CD8-positive, alpha-beta memory T cell (primary cell): ENCODE data around the gene COMMD7. TPM values are rescaled to one million over a fixed set of nuclear protein-coding genes. Genes with fewer than 3 reads are reported as not detected.

Experiments used
- CTCF ChIA-PET: fragments of 350-600 bp; sonication (Branson Sonifier 250); formaldehyde crosslinking; loops from one replicate; lab custom pipeline; 2021; ENCODE audit warnings: antibody characterized with exemption; lab: Charles Lee
- POLR2A ChIA-PET: fragments of 350-600 bp; sonication (Branson Sonifier 250); formaldehyde crosslinking; loops from one replicate; lab custom pipeline; 2021; ENCODE audit warnings: antibody characterized with exemption; lab: Charles Lee
- DNase-seq, 5 donors: peaks; one replicate each; pipeline versions ENCODE4 v3.0.0 to v3.0.0-alpha.2; 2020 to 2022; ENCODE audit warnings: mixed read lengths in 1 of 5
- H3K27ac ChIP-seq: one replicate; pipeline ENCODE4 v1.7.0; 2013; ENCODE audit warnings: low read depth, mild to moderate bottlenecking, low read length, moderate library complexity
- H3K27me3 ChIP-seq: 2 replicates; pipeline ENCODE4 v1.7.0; 2013; ENCODE audit warnings: low read length, mild to moderate bottlenecking; ENCODE audit not compliant: insufficient read depth, poor library complexity, severe bottlenecking
- H3K36me3 ChIP-seq: 2 replicates; pipeline ENCODE4 v1.7.0; 2013; ENCODE audit warnings: mild to moderate bottlenecking, low read length, moderate library complexity; ENCODE audit not compliant: insufficient read depth
- H3K4me1 ChIP-seq: 2 replicates; pipeline ENCODE4 v1.7.0; 2013; ENCODE audit warnings: mild to moderate bottlenecking, low read length, moderate library complexity; ENCODE audit not compliant: insufficient read depth
- H3K4me3 ChIP-seq: 2 replicates; pipeline ENCODE4 v1.7.0; 2013; ENCODE audit warnings: mild to moderate bottlenecking, low read length
- H3K9me3 ChIP-seq: 2 replicates; pipeline ENCODE4 v1.7.0; 2013; ENCODE audit warnings: mild to moderate bottlenecking, low read length
- H3K27ac Mint-ChIP-seq, 8 donors: one replicate each; pipeline ENCODE4 v1.8.0; 2020 to 2021; ENCODE audit warnings: mixed read lengths in 8 of 8, mild to moderate bottlenecking in 6 of 8, inconsistent platforms in 3 of 8, moderate library complexity in 3 of 8
- H3K27me3 Mint-ChIP-seq, 2 donors: one replicate each; pipeline ENCODE4 v1.8.0; 2020 to 2021; ENCODE audit warnings: mixed read lengths in 2 of 2, mild to moderate bottlenecking in 1 of 2, moderate library complexity in 1 of 2
- H3K36me3 Mint-ChIP-seq, 3 donors: one replicate each; pipeline ENCODE4 v1.8.0; 2020 to 2021; ENCODE audit warnings: mixed read lengths in 3 of 3, inconsistent platforms in 1 of 3, mild to moderate bottlenecking in 1 of 3
- H3K4me1 Mint-ChIP-seq, 3 donors: one replicate each; pipeline ENCODE4 v1.8.0; 2020 to 2021; ENCODE audit warnings: mixed read lengths in 3 of 3, inconsistent platforms in 1 of 3, mild to moderate bottlenecking in 1 of 3
- H3K4me3 Mint-ChIP-seq, 7 donors: one replicate each; pipeline ENCODE4 v1.8.0; 2020 to 2021; ENCODE audit warnings: mixed read lengths in 7 of 7, mild to moderate bottlenecking in 6 of 7, moderate library complexity in 4 of 7, inconsistent platforms in 2 of 7
- H3K9me3 Mint-ChIP-seq, 5 donors: one replicate each; pipeline ENCODE4 v1.8.0; 2020 to 2022; ENCODE audit warnings: mixed read lengths in 5 of 5, mild to moderate bottlenecking in 3 of 5, moderate library complexity in 2 of 5, inconsistent platforms in 1 of 5
- polyA plus RNA-seq: library from polyadenylated mRNA; unstranded; fragments of 300-500 nt; fragmentation: Illumina TruSeq; gene quantifications from one replicate; pipeline ENCODE4 v1.2.3, GENCODE V29; 2021
- total RNA-seq, 2 experiments: library from RNA; stranded (reverse); gene quantifications; one replicate each; pipeline ENCODE4 v1.2.3, GENCODE V29; 2021

Gene COMMD7
- total and polyA plus RNA-seq, 3 experiments from 2014 or later = 33.8 to 105 (median 35.6) TPM

- Mint-ChIP-seq H3K27ac (no peak overlapping the region), H3K36me3 (no peaks in the 10 kb centered on the region), H3K9me3 (no peaks in the 10 kb centered on the region), H3K4me1 (no peaks in the 10 kb centered on the region), H3K27me3 (no peaks in the 10 kb centered on the region), H3K4me3 (no peak overlapping the region)
- ChIA-PET CTCF (interaction anchor here (1.3 to 1.9 kb wide), 2 partner anchors 12 to 114 kb away, joined by 4 to 6 read pairs; no protein-coding TSS in a partner anchor), POLR2A (no interaction called here)
- peak in 1 of 5 donors; percentile 33 for DNase-seq
- Histone ChIP-seq H3K27ac (peak overlapping the region; percentile 61), H3K27me3 (no peaks in the 10 kb centered on the region), H3K36me3 (no peaks in the 10 kb centered on the region), H3K4me3 (no peak overlapping the region), H3K9me3 (no peaks in the 10 kb centered on the region), H3K4me1 (no peaks in the 10 kb centered on the region)
Observed at GRCh38 chr20:32664678-32665159, 78.5 kb downstream of the COMMD7 start.

GRCh38 chr20:32664012-32664677 is 79.1 kb downstream of the COMMD7 start:
- H3K4me1 Mint-ChIP-seq = no peaks in the 10 kb centered on the region
- H3K4me3 ChIP-seq = no peak overlapping the region
- no peak overlapping the region for H3K4me3 Mint-ChIP-seq
- POLR2A ChIA-PET = no interaction called here
- H3K27me3 Mint-ChIP-seq = no peaks in the 10 kb centered on the region
- no peaks in the 10 kb centered on the region for H3K9me3 Mint-ChIP-seq
- CTCF ChIA-PET = interaction anchor here (1.1 to 1.9 kb wide), 3 partner anchors 10 to 114 kb away, joined by 3 to 6 read pairs (median 4); partner anchors contain the start of gene C20orf203
- H3K36me3 ChIP-seq = no peaks in the 10 kb centered on the region
- H3K36me3 Mint-ChIP-seq = no peaks in the 10 kb centered on the region
- no peaks in the 10 kb centered on the region for H3K4me1 ChIP-seq
- DNase-seq = peak in 1 of 5 donors; percentile 34
- H3K27me3 ChIP-seq = no peaks in the 10 kb centered on the region
- no peaks in the 10 kb centered on the region for H3K9me3 ChIP-seq
- peak overlapping the region in 1 of 8 donors; percentile 11 for H3K27ac Mint-ChIP-seq
- no peak overlapping the region for H3K27ac ChIP-seq

- no peak overlapping the region for H3K4me3 Mint-ChIP-seq
- H3K36me3 ChIP-seq = no peaks in the 10 kb centered on the region
- H3K27me3 Mint-ChIP-seq = no peaks in the 10 kb centered on the region
- DNase-seq = peak in 1 of 5 donors; percentile 16
- H3K9me3 Mint-ChIP-seq = no peaks in the 10 kb centered on the region
- no peak overlapping the region for H3K4me3 ChIP-seq
- H3K27ac Mint-ChIP-seq = peak overlapping the region in 2 of 8 donors; percentile 11 to 65
- no peaks in the 10 kb centered on the region for H3K27me3 ChIP-seq
- ChIA-PET POLR2A (no interaction called here), CTCF (interaction anchor here (1.1 kb wide), 1 partner anchor 10 kb away, joined by 3 read pairs; the partner anchor contains the start of gene C20orf203)
- H3K4me1 Mint-ChIP-seq = no peaks in the 10 kb centered on the region
- no peaks in the 10 kb centered on the region for H3K9me3 ChIP-seq
- H3K36me3 Mint-ChIP-seq = no peaks in the 10 kb centered on the region
- no peaks in the 10 kb centered on the region for H3K4me1 ChIP-seq
- no peak overlapping the region for H3K27ac ChIP-seq
Observed at GRCh38 chr20:32663335-32664011, 79.8 kb downstream of the COMMD7 start.

GRCh38 chr20:32661820-32662528 is 81.3 kb downstream of the COMMD7 start:
- DNase-seq = no peak
- POLR2A ChIA-PET = interaction anchor here (0.6 kb wide), 1 partner anchor 267 kb away, joined by 3 read pairs; no protein-coding TSS in a partner anchor
- no peaks in the 10 kb centered on the region for H3K9me3 Mint-ChIP-seq
- no peaks in the 10 kb centered on the region for H3K36me3 Mint-ChIP-seq
- CTCF ChIA-PET = interaction anchor here (1.2 to 1.5 kb wide), 4 partner anchors 10 to 140 kb away, joined by 3 to 6 read pairs (median 4); partner anchors contain the start of gene C20orf203
- Histone ChIP-seq H3K4me1 (no peaks in the 10 kb centered on the region), H3K27ac (no peak overlapping the region), H3K9me3 (no peaks in the 10 kb centered on the region), H3K4me3 (no peak overlapping the region), H3K36me3 (no peaks in the 10 kb centered on the region), H3K27me3 (no peaks in the 10 kb centered on the region)
- H3K4me1 Mint-ChIP-seq = no peaks in the 10 kb centered on the region
- H3K27me3 Mint-ChIP-seq = no peaks in the 10 kb centered on the region
- H3K27ac Mint-ChIP-seq = no peak overlapping the region
- H3K4me3 Mint-ChIP-seq = no peak overlapping the region

GRCh38 chr20:32660661-32661060 is 82.6 kb downstream of the COMMD7 start:
- H3K4me3 ChIP-seq = no peak overlapping the region
- no peaks in the 10 kb centered on the region for H3K4me1 ChIP-seq
- POLR2A ChIA-PET = no interaction called here
- H3K4me1 Mint-ChIP-seq = no peaks in the 10 kb centered on the region
- CTCF ChIA-PET = interaction anchor here (0.9 to 1.3 kb wide), 2 partner anchors 139 kb away, joined by 5 to 6 read pairs; no protein-coding TSS in a partner anchor
- no peak overlapping the region for H3K4me3 Mint-ChIP-seq
- H3K9me3 Mint-ChIP-seq = no peaks in the 10 kb centered on the region
- H3K27me3 ChIP-seq = no peaks in the 10 kb centered on the region
- no peaks in the 10 kb centered on the region for H3K36me3 ChIP-seq
- H3K27me3 Mint-ChIP-seq = no peaks in the 10 kb centered on the region
- H3K27ac Mint-ChIP-seq = peak overlapping the region in 1 of 8 donors; percentile 57
- no peak for DNase-seq
- H3K27ac ChIP-seq = no peak overlapping the region
- no peaks in the 10 kb centered on the region for H3K36me3 Mint-ChIP-seq
- no peaks in the 10 kb centered on the region for H3K9me3 ChIP-seq

GRCh38 chr20:32656827-32657226 is 86.4 kb downstream of the COMMD7 start:
- no peaks in the 10 kb centered on the region for H3K9me3 Mint-ChIP-seq
- ChIA-PET CTCF (interaction anchor here (9.6 kb wide), 1 partner anchor 132 kb away, joined by 186 read pairs; no protein-coding TSS in a partner anchor), POLR2A (no interaction called here)
- H3K27me3 Mint-ChIP-seq = no peaks in the 10 kb centered on the region
- H3K27me3 ChIP-seq = no peaks in the 10 kb centered on the region
- H3K4me1 Mint-ChIP-seq = peaks cover 5 to 6% (median 6%) of the 10 kb centered on the region in 3 donors
- H3K36me3 Mint-ChIP-seq = no peaks in the 10 kb centered on the region
- no peaks in the 10 kb centered on the region for H3K9me3 ChIP-seq
- H3K27ac Mint-ChIP-seq = no peak overlapping the region
- peaks cover 6% of the 10 kb centered on the region for H3K4me1 ChIP-seq
- H3K4me3 ChIP-seq = no peak overlapping the region
- no peaks in the 10 kb centered on the region for H3K36me3 ChIP-seq
- DNase-seq = no peak
- H3K27ac ChIP-seq = no peak overlapping the region
- no peak overlapping the region for H3K4me3 Mint-ChIP-seq

GRCh38 chr20:32655903-32656512 is 87.3 kb downstream of the COMMD7 start:
- no peak for DNase-seq
- Mint-ChIP-seq H3K9me3 (no peaks in the 10 kb centered on the region), H3K4me3 (no peak overlapping the region), H3K4me1 (peaks cover 5 to 11% (median 8%) of the 10 kb centered on the region in 3 donors), H3K36me3 (no peaks in the 10 kb centered on the region), H3K27me3 (no peaks in the 10 kb centered on the region), H3K27ac (peak overlapping the region in 1 of 8 donors; percentile 64)
- Histone ChIP-seq H3K4me1 (peaks cover 6% of the 10 kb centered on the region), H3K36me3 (no peaks in the 10 kb centered on the region), H3K27me3 (no peaks in the 10 kb centered on the region), H3K27ac (no peak overlapping the region), H3K4me3 (no peak overlapping the region), H3K9me3 (no peaks in the 10 kb centered on the region)
- CTCF ChIA-PET = interaction anchor here (9.6 kb wide), 1 partner anchor 131 kb away, joined by 186 read pairs; no protein-coding TSS in a partner anchor
- POLR2A ChIA-PET = no interaction called here
